ENCODE data around the gene NR1H2. TPM values are rescaled to one million over a fixed set of nuclear protein-coding genes. Genes with fewer than 3 reads are reported as not detected.

The NR1H2 gene
- total RNA-seq, 1 donor = 59.7 TPM

DNA sequence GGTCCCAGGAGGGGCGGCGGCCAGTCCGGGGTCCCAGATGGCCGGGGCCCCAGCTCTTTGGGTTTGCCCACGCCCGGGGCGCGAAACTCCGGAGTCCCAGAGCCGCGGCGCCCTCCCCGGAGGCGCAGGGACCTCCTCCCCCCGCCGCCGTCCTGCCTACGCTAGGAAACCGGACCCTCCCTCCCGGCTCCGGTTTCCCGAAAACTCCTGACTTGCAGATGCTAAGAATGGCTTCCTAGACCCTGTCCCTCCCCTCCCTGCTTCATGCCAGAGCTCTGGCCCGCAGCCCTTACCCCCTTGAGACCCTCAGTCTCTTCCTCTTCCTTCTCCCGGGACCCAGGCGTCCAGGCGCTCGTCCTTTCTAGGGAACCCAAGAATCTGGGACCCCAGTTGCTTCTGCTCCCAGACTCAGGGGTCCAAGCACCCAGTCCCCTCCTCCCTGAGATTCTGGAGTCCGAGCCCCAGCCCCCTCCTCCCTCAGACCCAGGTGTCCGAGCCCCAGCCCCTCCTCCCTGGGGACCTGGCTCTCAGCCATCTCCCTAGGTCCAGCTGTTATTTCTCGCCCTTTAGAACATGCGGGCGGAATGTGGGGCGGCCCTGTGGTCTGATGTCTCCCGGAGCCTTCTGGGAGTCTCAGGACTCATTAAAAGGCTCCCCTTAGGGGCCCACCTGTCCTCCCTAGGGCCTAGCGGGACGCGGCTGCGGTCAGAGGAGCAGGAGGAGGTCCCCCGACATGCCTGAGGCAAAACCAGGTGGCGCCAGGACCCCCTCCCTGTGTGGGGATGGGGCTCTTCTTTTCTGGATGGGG, 56.2 kb downstream of the NR1H2 start, which contains the start of gene MYBPC2:
TSS of gene MYBPC2 (plus strand) at position 672 of the 808 bp plus-strand sequence. CDS start at position 734, 62 bp downstream.
- peak within 1 kb of the TSS; percentile 69 for H3K4me3 ChIP-seq (ENCODE audit: low read depth, low read length)
- TF ChIP-seq, protein P1, sequence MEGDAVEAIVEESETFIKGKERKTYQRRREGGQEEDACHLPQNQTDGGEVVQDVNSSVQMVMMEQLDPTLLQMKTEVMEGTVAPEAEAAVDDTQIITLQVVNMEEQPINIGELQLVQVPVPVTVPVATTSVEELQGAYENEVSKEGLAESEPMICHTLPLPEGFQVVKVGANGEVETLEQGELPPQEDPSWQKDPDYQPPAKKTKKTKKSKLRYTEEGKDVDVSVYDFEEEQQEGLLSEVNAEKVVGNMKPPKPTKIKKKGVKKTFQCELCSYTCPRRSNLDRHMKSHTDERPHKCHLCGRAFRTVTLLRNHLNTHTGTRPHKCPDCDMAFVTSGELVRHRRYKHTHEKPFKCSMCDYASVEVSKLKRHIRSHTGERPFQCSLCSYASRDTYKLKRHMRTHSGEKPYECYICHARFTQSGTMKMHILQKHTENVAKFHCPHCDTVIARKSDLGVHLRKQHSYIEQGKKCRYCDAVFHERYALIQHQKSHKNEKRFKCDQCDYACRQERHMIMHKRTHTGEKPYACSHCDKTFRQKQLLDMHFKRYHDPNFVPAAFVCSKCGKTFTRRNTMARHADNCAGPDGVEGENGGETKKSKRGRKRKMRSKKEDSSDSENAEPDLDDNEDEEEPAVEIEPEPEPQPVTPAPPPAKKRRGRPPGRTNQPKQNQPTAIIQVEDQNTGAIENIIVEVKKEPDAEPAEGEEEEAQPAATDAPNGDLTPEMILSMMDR (IDR thresholded peaks at IDR 0.05; ENCODE audit: insufficient read depth, low read length) = no peak
- DNase-seq (ENCODE audit: low read depth) = no peak

Other genes with a start within 250 kb of the NR1H2 start
- not detected in 2 replicates for gene IZUMO2, start 213.2 kb upstream of the NR1H2 start, total RNA-seq (ENCODE audit: low replicate concordance)
- not detected in 2 replicates for gene MYH14, start 172.8 kb upstream of the NR1H2 start, total RNA-seq (ENCODE audit: low replicate concordance)
- not detected in 2 replicates for gene KCNC3, start 47.1 kb upstream of the NR1H2 start, total RNA-seq (ENCODE audit: low replicate concordance)
- not detected in 2 replicates for gene NAPSA, start 10.8 kb upstream of the NR1H2 start, total RNA-seq (ENCODE audit: low replicate concordance)
- 8.8 and 29.3 TPM in 2 replicates for gene POLD1, start 7.9 kb downstream of the NR1H2 start, total RNA-seq (ENCODE audit: low replicate concordance)
- not detected in 2 replicates for gene SPIB, start 42.5 kb downstream of the NR1H2 start, total RNA-seq (ENCODE audit: low replicate concordance)
- gene MYBPC2, start 56.4 kb downstream of the NR1H2 start, total RNA-seq (ENCODE audit: low replicate concordance) = not detected in 2 replicates
- 22.8 and 35.2 TPM in 2 replicates for gene EMC10, start 100.0 kb downstream of the NR1H2 start, total RNA-seq (ENCODE audit: low replicate concordance)
- not detected in 2 replicates for gene GARIN5A, start 100.4 kb downstream of the NR1H2 start, total RNA-seq (ENCODE audit: low replicate concordance)
- gene JOSD2, start 134.7 kb downstream of the NR1H2 start, total RNA-seq (ENCODE audit: low replicate concordance) = 12.1 and 26.7 TPM in 2 replicates
- not detected in 2 replicates for gene ASPDH, start 137.5 kb downstream of the NR1H2 start, total RNA-seq (ENCODE audit: low replicate concordance)
- not detected in 2 replicates for gene LRRC4B, start 192.0 kb downstream of the NR1H2 start, total RNA-seq (ENCODE audit: low replicate concordance)

Data from fibroblast of the aortic adventitia (primary cell).